Fibroblast of lung (primary cell): Measurements from ENCODE around the gene B3GNT8. TPM values are rescaled to one million over a fixed set of nuclear protein-coding genes. Genes with fewer than 3 reads are reported as not detected.

ENCODE experiments used
- DNase-seq, 2 donors: peaks; one replicate each; pipeline versions ENCODE4 v3.0.0 to v3.0.0-alpha.2; 2010; ENCODE audit warnings: low read depth in 2 of 2
- H2AFZ ChIP-seq: 2 replicates; pipeline ENCODE4 v1.5.1; 2012; ENCODE audit warnings: low read length, control low read depth, inconsistent platforms
- H3K27ac ChIP-seq: 2 replicates; pipeline ENCODE4 v1.5.1; 2011; ENCODE audit warnings: low read length, control low read depth; ENCODE audit not compliant: insufficient read depth
- H3K27me3 ChIP-seq: 2 replicates; pipeline ENCODE4 v1.5.1; 2011; ENCODE audit warnings: mild to moderate bottlenecking, low read length; ENCODE audit not compliant: control insufficient read depth, insufficient read depth
- H3K36me3 ChIP-seq: 2 replicates; pipeline ENCODE4 v1.5.1; 2011; ENCODE audit warnings: low read length; ENCODE audit not compliant: control insufficient read depth, insufficient read depth
- H3K4me1 ChIP-seq: 2 replicates; pipeline ENCODE4 v1.5.1; 2011; ENCODE audit warnings: low read length; ENCODE audit not compliant: control insufficient read depth, insufficient read depth; ENCODE audit errors: extremely low read depth
- H3K4me2 ChIP-seq: 2 replicates; pipeline ENCODE4 v1.5.1; 2011; ENCODE audit warnings: low read length, control low read depth; ENCODE audit not compliant: insufficient read depth; ENCODE audit errors: extremely low read depth
- H3K4me3 ChIP-seq, 4 experiments: fragments of 200-600 bp in 1 of 4; sonication (generic) in 1 of 4; replicated peaks in 1 of 4; 2 replicates each; pipeline ENCODE4 v1.5.1; 2011 to 2016; ENCODE audit warnings: low read length in 4 of 4, low read depth in 3 of 4, mild to moderate bottlenecking in 3 of 4, control low read depth in 2 of 4, inconsistent platforms in 1 of 4, mixed read lengths in 1 of 4; ENCODE audit not compliant: insufficient read depth in 1 of 4; ENCODE audit errors: control extremely low read depth in 1 of 4
- H3K79me2 ChIP-seq: 2 replicates; pipeline ENCODE4 v1.5.1; 2012; ENCODE audit warnings: mild to moderate bottlenecking, low read length, inconsistent platforms; ENCODE audit not compliant: control insufficient read depth, insufficient read depth
- H3K9ac ChIP-seq: 2 replicates; pipeline ENCODE4 v1.5.1; 2011; ENCODE audit warnings: mild to moderate bottlenecking, low read length, control low read depth; ENCODE audit not compliant: insufficient read depth
- H3K9me3 ChIP-seq: 2 replicates; pipeline ENCODE4 v1.5.1; 2012; ENCODE audit warnings: low read depth, low read length; ENCODE audit not compliant: control insufficient read depth, insufficient read depth
- H4K20me1 ChIP-seq: 2 replicates; pipeline ENCODE4 v1.5.1; 2011; ENCODE audit warnings: low read length; ENCODE audit not compliant: control insufficient read depth, insufficient read depth; ENCODE audit errors: extremely low read depth
- CTCF ChIP-seq, 2 donors: IDR thresholded peaks in 1 of 2; conservative IDR thresholded peaks in 1 of 2; 1 replicate in 1 of 2; 2 replicates in 1 of 2; pipeline ENCODE4 v1.5.1; 2011 to 2012; ENCODE audit warnings: low read length in 2 of 2, control low read depth in 1 of 2, inconsistent platforms in 1 of 2, low read depth in 1 of 2, mild to moderate bottlenecking in 1 of 2
- EZH2 ChIP-seq: IDR thresholded peaks from 2 replicates; pipeline ENCODE4 v1.5.1; 2012; ENCODE audit warnings: low read length, control low read depth, mild to moderate bottlenecking; ENCODE audit errors: missing control alignments
- polyA plus RNA-seq, 2 donors: library from polyadenylated mRNA; depleted of rRNA in 1 of 2; stranded (reverse) in 1 of 2; unstranded in 1 of 2; fragments of >200 nt; gene quantifications; 2 replicates each; pipeline ENCODE4 v1.2.1, GENCODE V29; 2011 to 2012; ENCODE audit warnings: missing spikeins in 1 of 2
- total RNA-seq: library from RNA; depleted of rRNA; stranded (reverse); fragments of >200 nt; gene quantifications from 2 replicates; pipeline ENCODE4 v1.2.1, GENCODE V29; 2014

The B3GNT8 gene
- total and polyA plus RNA-seq, 2 donors (not counting 1 experiment from before 2014, with no cell fraction given) = 0.54 to 3.5 TPM

GRCh38 chr19:41445575-41445974, 18.4 kb upstream of the B3GNT8 start:
- no peaks in the 10 kb centered on the region for H3K36me3 ChIP-seq
- no peaks in the 10 kb centered on the region for H3K9me3 ChIP-seq
- H4K20me1 ChIP-seq = no peaks in the 10 kb centered on the region
- no peak overlapping the region for H3K4me3 ChIP-seq
- no peak for TF ChIP-seq CTCF (conservative IDR thresholded peaks at IDR 0.05 in 1 of 2, IDR thresholded peaks at IDR 0.05 in 1 of 2; ENCODE audit: low read depth in 1 of 2, low read length in 2 of 2)
- no peak for TF ChIP-seq EZH2
- H3K9ac ChIP-seq = no peak overlapping the region
- DNase-seq = no peak
- no peaks in the 10 kb centered on the region for H3K79me2 ChIP-seq
- H3K27ac ChIP-seq = no peak overlapping the region
- H3K4me1 ChIP-seq = no peaks in the 10 kb centered on the region
- no peak overlapping the region for H3K4me2 ChIP-seq
- H3K27me3 ChIP-seq = peaks cover 7% of the 10 kb centered on the region
- no peak overlapping the region for H2AFZ ChIP-seq

DNA sequence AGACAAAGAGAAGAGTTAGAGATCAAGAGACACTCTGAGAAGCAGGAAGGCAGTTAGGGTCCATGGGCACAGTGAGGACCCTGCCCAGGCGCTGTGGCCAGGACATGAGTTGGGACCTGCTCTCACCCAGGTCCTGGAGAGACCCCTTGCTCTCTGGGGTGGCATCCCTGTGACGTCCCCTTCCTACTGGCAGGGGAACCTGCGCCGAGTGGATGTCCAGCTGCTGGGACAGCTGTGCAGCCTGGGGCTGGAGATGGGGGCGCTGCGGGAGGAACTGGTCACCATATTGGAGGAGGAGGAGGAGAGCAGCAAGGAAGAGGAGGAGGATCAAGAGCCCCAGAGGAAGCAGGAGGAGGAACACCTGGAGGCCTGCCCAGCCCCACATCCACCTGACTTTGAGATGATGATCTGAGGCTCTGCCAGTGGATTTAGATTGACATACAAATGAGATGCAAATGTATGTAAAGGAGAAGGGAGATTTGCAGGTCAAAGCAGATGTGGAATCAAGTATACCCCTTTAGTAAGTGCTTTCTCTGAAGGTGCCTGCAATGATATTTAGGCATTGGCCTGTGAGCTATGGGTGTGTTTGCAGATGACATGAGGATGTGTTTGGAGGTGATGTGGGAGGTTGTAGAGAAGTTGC, 16.8 kb upstream of the B3GNT8 start:
- H4K20me1 ChIP-seq = no peaks in the 10 kb centered on the region
- H2AFZ ChIP-seq = no peak overlapping the region
- peaks cover 7% of the 10 kb centered on the region for H3K27me3 ChIP-seq
- H3K4me1 ChIP-seq = no peaks in the 10 kb centered on the region
- DNase-seq = no peak
- H3K4me3 ChIP-seq = no peak overlapping the region
- no peaks in the 10 kb centered on the region for H3K9me3 ChIP-seq
- H3K4me2 ChIP-seq = no peak overlapping the region
- TF ChIP-seq EZH2 (no peak), CTCF (conservative IDR thresholded peaks at IDR 0.05 in 1 of 2, IDR thresholded peaks at IDR 0.05 in 1 of 2; ENCODE audit: low read depth in 1 of 2, low read length in 2 of 2) (no peak)
- no peaks in the 10 kb centered on the region for H3K79me2 ChIP-seq
- H3K27ac ChIP-seq = no peak overlapping the region
- H3K36me3 ChIP-seq = no peaks in the 10 kb centered on the region
- no peak overlapping the region for H3K9ac ChIP-seq

GRCh38 chr19:41442473-41443355, 15.5 kb upstream of the B3GNT8 start, which contains the start of gene ERICH4:
TSS of gene ERICH4 (plus strand) at chr19:41443156. CDS start at chr19:41443170, 14 bp downstream.
- peaks cover 3% of the 10 kb centered on the region for H3K79me2 ChIP-seq
- DNase-seq = no peak
- H3K9ac ChIP-seq = no peak within 1 kb of the TSS
- no peaks in the 10 kb centered on the region for H3K4me1 ChIP-seq
- TF ChIP-seq EZH2 (no peak), CTCF (conservative IDR thresholded peaks at IDR 0.05 in 1 of 2, IDR thresholded peaks at IDR 0.05 in 1 of 2; ENCODE audit: low read depth in 1 of 2, low read length in 2 of 2) (no peak)
- no peaks in the 10 kb centered on the region for H4K20me1 ChIP-seq
- no peak within 1 kb of the TSS for H3K4me3 ChIP-seq
- no peak within 1 kb of the TSS for H3K4me2 ChIP-seq
- no peak within 1 kb of the TSS for H2AFZ ChIP-seq
- no peaks in the 10 kb centered on the region for H3K9me3 ChIP-seq
- H3K36me3 ChIP-seq = peaks cover 2% of the 10 kb centered on the region
- peaks cover 7% of the 10 kb centered on the region for H3K27me3 ChIP-seq
- H3K27ac ChIP-seq = no peak within 1 kb of the TSS
